HG03558 (cell line): ENCODE data around the gene ANKRD27.

Experiments
- ATAC-seq: cut with Tn5 transposase; IDR thresholded peaks from one replicate; pipeline ENCODE4 v1.9.1; 2021; ENCODE audit warnings: moderate number of reproducible peaks; ENCODE audit not compliant: unreplicated experiment; ENCODE audit errors: extremely low read depth

Gene ANKRD27

GRCh38 chr19:32691291-32691951 is 16.4 kb upstream of the ANKRD27 start, which contains the start of gene NUDT19:
Gene NUDT19, plus strand, starts transcription at chr19:32691821. Its CDS starts 140 bp downstream, at chr19:32691961.
- ATAC-seq = peak; percentile 53

- ATAC-seq = no peak
Observed at GRCh38 chr19:32688311-32688710, 13.3 kb upstream of the ANKRD27 start.

GRCh38 chr19:32687681-32688080 is 12.7 kb upstream of the ANKRD27 start:
- ATAC-seq = no peak

DNA sequence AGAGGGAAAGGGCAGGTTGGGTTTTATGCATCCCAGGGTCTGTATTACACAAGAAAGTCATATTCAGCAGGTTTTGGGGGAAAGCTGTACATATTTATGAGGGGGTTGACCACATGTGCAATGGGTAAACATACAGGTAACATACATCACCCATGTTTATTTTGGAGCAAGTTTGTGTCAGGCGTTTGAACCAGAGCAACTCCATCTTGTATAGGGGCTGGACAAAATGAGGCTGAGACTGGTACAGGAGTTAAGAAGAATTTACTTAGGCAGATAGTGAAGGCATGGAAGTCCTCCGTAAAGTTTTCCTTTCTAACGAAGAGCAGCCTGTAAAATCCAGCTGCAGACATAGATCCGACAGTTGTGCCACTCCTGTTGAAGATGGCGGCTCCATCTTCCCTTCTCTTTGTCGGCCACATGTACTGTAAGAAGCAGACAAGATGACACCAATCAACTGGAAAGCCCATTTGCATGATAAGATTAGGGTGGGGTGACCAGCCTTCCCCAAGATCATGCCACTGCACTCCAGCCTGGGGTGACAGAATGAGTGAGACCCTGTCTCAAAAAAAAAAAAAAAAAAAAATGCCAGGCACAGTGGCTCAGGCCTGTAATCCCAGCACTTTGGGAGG is 12.0 kb upstream of the ANKRD27 start:
- ATAC-seq = no peak

DNA sequence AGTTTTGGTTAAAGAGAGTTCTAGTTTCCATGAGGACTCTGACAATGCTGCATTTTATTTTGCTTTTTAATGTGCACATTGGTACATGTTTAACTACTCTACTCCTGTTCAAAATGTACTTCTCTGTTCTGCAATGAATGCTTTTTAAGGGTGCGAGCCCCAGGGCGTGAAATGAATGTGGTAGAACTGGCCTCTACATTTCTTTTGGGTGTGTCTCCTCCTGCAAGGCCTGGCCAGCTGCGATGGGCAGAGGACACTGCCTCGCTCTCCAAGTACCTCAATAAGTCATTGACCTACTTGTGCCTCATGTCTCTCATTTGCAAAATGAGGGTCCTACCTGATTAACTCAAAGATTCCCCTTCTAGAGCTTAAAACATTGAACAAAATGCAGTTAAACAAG is 7.3 kb upstream of the ANKRD27 start:
- ATAC-seq = no peak

DNA sequence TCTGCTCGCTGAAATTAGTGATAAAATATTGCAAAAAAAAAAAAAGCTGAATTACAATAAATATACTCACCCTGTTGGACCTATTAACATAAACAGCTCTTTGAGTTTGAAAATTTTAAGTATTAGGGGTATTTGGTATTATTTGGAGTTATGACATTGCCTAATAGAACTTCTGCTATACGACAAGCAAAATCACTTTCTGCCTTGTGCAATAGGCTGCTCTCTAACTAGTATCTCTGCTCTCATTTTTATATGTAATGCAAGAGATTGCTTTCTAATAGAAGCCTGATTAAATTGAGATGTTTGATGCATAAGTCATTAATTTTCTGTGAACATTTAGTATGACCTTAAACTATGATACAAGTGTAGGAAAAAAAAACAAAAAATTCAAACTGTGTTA is 6.0 kb upstream of the ANKRD27 start:
- no peak for ATAC-seq

DNA sequence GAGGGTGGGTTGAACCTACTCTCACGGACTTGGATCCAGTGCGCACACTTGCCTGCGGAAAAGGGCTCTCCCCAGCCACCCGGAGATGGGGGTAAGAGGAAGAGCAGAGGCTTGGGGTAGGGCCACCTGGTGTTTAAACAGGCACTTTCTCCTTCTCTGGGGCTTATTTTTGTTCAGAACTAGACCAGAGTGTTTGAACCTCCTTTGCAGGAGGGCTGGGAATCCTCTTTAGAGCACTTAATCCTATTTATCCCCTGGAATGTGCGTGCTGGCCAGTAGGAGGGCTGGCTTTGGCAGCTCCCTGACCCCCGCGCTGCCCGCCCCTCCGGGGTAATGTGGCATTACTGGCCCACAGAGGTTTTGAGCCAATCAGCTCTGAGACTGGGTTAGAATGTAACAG is 2.7 kb upstream of the ANKRD27 start:
- no peak for ATAC-seq

DNA sequence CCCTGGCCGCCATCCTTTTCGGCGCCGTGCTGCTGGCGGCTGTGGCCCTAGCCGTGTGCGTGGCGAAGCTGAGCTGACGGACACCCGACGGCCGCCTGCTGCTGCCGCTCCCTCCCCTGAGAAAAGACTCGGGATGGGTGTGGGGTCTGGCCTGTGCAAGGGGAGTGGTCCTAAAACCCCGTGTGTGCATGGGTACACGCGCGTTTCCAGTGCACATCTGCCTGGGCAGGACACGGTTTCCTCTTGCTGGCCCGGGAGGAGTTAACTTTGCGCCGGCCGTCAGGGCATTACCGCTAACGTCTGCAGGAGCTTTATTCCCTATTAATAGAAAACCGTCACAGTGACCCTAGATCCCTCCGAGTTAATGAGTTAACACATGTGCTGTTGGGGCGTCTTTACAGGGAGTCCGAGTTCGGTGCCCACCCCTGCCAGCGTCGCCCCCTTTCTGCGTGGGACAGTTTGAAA is 1.9 kb upstream of the ANKRD27 start:
- ATAC-seq = no peak

- no peak for ATAC-seq
Observed at GRCh38 chr19:32676186-32676894, 1.4 kb upstream of the ANKRD27 start.

DNA sequence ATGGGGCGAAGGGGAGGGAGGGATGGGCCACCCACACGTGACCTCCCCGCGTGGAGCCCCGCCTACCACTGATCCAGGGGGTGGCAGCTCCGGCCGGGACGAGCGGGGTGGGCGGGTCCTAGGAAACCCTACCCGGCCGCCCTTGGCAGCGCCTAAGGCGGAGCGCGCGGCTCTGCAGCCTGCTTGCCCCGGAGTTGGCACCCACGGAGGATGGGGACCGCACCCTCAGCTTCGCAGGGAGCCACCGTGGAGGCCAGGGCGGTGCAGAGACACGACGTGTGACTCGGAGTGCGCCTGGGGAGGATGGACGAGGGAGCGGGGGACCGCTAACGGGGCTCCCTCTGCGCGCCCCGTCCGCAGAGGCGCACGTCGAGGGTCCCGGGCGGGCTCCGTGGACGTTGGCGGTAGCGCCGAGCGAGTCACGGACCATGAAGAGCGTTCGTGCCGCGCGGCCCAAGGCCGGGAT is 773 bp upstream of the ANKRD27 start, which contains the start of gene RGS9BP:
Gene RGS9BP (plus strand): TSS at position 129 of the 466 bp plus-strand sequence. CDS start 416 bp downstream, outside the sequence.
- ATAC-seq = no peak

DNA sequence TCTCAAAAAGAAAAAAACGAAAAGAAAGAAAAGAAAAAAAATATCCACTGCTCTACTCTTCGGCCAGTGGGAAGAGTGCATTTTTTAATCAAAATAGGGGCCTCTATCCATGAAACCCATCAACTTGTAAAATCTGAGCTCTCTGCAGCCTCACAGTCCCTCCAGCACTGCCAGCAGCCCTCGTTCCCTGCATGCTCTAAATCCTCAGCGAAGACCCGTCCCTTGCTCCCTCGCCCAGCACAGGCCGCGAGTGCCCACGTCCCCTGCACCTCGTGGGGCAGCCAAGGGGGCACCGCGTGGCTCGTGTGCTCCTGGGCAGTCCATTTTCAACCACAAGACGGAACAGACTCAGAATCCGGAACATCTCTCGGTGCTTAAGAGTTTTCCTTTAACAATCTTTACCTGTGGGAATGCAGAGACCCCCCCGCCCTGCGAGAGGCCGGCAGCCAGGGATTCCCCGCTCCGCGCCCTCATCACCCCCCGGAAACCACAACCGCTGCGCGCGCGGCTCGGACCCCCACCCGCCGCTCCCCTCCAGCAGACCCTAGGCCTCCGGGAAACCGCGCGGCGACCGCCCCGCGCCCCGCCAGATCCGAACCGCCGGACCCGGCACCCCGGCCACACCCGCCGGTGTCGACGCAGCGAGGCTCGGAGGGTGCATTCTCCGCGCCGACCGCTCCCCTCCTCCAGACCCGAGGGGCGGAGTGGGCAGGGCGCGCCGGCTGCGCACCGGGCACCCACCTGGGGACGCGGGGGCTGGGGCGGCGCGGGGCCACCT is 638 bp downstream of the ANKRD27 start:
- no peak for ATAC-seq

GRCh38 chr19:32673573-32673972 is 1.4 kb downstream of the ANKRD27 start:
- no peak for ATAC-seq

DNA sequence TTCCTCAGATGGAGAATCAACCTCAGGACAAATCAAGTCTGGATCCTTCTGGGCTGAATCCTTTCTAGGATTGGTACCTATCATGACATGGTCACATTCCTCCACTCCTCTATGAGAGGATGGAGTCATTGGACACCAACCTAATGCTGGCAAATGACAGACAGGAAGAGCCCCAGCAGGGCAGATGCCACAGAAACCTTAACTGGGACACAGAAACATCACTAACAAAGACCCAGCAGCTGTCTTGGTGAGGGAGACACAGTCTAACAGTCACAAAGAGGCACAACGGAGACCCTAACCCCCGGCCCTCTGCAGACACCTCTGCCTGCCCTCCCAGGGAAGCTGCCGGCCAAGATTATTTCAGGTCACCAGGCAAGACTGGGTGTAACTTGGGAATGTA is 2.1 kb downstream of the ANKRD27 start:
- ATAC-seq = no peak

- ATAC-seq = no peak
Observed at GRCh38 chr19:32671883-32672593, 2.9 kb downstream of the ANKRD27 start.

DNA sequence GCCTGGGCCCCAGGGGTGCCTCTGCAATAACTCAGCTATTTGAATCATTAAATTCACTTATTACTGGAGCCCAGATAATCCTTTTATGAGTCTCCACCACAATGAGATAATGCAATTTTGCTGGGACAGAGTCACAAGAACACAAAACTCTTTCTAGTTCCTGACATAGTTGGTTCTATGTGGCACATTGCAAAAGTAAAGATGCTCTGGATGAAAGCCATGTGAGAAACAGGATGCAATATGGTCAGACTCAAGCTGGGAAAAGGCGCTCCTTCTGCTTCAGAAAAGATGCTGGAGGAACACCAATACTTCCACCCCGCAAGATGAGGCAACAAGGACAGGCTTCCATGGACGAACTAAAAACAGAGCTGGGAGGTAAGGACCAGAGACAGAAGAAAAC is 5.7 kb downstream of the ANKRD27 start:
- ATAC-seq = no peak

DNA sequence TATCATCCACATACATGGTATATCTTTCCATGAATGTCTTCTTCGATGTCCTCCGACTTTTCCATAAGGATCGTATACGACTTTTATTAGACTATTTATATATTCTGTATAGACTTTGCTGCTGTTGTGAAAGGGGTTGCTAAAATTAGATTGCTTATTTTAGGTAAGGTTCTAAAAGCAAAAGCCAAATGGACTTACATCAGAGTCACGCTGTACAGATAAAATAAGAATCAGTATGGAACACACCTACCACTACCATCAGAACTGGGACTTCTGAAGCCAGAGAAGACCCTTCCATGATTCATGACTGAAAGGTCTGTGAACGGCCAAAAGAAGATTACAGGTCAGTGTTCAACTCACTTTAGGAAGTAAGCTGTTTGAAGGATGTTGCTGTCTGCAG is 8.9 kb downstream of the ANKRD27 start:
- no peak for ATAC-seq

DNA sequence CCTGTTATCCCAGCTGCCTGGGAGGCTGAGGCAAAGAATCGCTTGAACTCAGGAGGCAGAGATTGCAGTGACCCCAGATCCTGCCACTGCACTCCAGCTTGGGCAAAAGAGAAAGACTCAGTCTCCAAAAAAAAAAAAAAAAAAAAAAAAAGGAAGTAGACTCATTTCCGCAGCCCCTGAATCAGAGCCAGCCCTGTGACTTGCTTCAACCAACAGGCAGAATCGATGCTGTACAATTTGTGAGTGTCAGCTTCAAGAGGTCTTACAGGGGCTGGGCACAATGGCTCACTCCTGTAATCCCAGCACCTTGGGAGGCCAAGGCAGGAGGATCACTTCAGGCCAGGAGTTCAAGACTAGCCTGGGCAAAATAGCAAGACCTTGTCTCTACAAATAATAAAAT is 12.8 kb downstream of the ANKRD27 start:
- ATAC-seq = no peak

GRCh38 chr19:32661318-32661717 is 13.7 kb downstream of the ANKRD27 start:
- no peak for ATAC-seq

- ATAC-seq = no peak
Observed at GRCh38 chr19:32658527-32658926, 16.5 kb downstream of the ANKRD27 start.

DNA sequence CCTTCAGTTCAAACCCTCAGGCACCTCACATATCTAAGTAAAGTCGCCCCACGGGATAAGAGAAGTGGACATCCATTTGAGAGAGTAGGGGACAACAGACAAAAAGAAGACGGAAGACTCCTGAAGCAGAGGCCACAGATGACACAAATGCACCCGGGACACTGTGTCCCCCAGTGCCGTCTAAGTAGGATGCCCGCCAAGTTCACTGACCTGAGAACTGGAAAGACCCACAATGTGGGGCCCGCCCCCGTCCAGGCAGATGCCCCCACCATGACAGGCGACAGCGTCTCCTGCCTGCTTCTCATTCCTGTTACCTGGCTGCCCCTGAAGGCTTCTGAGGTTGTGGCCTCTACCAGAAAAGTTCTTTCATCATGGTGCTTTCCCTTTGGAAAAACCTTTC is 16.9 kb downstream of the ANKRD27 start:
- ATAC-seq = no peak
